ENCODE data around the gene RGS9. TPM values are rescaled to one million over a fixed set of nuclear protein-coding genes. Genes with fewer than 3 reads are reported as not detected.

RGS9 gene
- total and polyA plus RNA-seq, 10 of the 15 experiments (the other 5 are each of a cell fraction or from before 2014, with no cell fraction given): 1.1 to 10.6 (median 5.6) TPM

- TF ChIP-seq BRCA1 (IDR thresholded peaks at IDR 0.05; ENCODE audit: low read depth, low read length) (no peak), EZH2 (IDR thresholded peaks at IDR 0.05; ENCODE audit: borderline replicate concordance, control insufficient read depth, low read depth, low read length) (no peak), RELA (IDR thresholded peaks at IDR 0.05; ENCODE audit: borderline replicate concordance, partially characterized antibody) (no peak), SIN3A (IDR thresholded peaks at IDR 0.05; ENCODE audit: low read depth, low read length) (no peak), SREBF1 (IDR thresholded peaks at IDR 0.05; ENCODE audit: low read length) (no peak), HCFC1 (IDR thresholded peaks at IDR 0.05; ENCODE audit: low read length) (no peak), ETV6 (conservative IDR thresholded peaks at IDR 0.05 in 1 of 2, IDR thresholded peaks at IDR 0.05 in 1 of 2; ENCODE audit: borderline replicate concordance in 1 of 2, low read depth in 1 of 2) (peak in 1 of 2 experiments; percentile 46; a peak in 1 of 4 replicates), NRF1 (conservative IDR thresholded peaks at IDR 0.05; ENCODE audit: low read depth, low read length) (no peak), NFYB (IDR thresholded peaks at IDR 0.05; ENCODE audit: insufficient read depth, low read depth, low read length) (no peak), SMAD5 (IDR thresholded peaks at IDR 0.05; ENCODE audit: low read depth) (no peak), CBX5 (IDR thresholded peaks at IDR 0.05; ENCODE audit: low read depth) (no peak), NKRF (conservative IDR thresholded peaks at IDR 0.05) (no peak), EGR1 (IDR thresholded peaks at IDR 0.05; ENCODE audit: borderline replicate concordance in 1 of 2, low read depth in 2 of 2, low read length in 2 of 2) (no peak), TCF7 (IDR thresholded peaks at IDR 0.05; ENCODE audit: borderline replicate concordance) (no peak), JUNB (IDR thresholded peaks at IDR 0.05) (no peak), ZNF274 (IDR thresholded peaks at IDR 0.05; ENCODE audit: insufficient read depth, insufficient read length) (no peak), RFX5 (IDR thresholded peaks at IDR 0.05; ENCODE audit: low read depth, low read length) (no peak), SRF (IDR thresholded peaks at IDR 0.05; ENCODE audit: low read depth in 2 of 2, low read length in 2 of 2) (no peak), ZNF592 (IDR thresholded peaks at IDR 0.05) (no peak), SUPT20H (IDR thresholded peaks at IDR 0.05; ENCODE audit: borderline replicate concordance, control insufficient read depth, low read depth, low read length) (no peak), USF2 (IDR thresholded peaks at IDR 0.05; ENCODE audit: borderline replicate concordance, low read depth, low read length) (no peak)
Observed at GRCh38 chr17:65121916-65122806, 15.0 kb upstream of the RGS9 start (continued).

Measured in GM12878 (cell line).